ENCODE measurements around the gene CCDC12.

CCDC12 gene

GRCh38 chr3:46935168-46935858, 41.2 kb downstream of the CCDC12 start:
- DNase-seq (ENCODE audit: low read depth) = peak; percentile 72
- TF ChIP-seq CTCF (IDR thresholded peaks at IDR 0.05; ENCODE audit: low read depth, low read length) = no peak
- no peak for TF ChIP-seq MYC (IDR thresholded peaks at IDR 0.05; ENCODE audit: low read depth, low read length)
- no peak for TF ChIP-seq MAX (IDR thresholded peaks at IDR 0.05; ENCODE audit: low read depth, low read length)
- TF ChIP-seq POLR2A (IDR thresholded peaks at IDR 0.05; ENCODE audit: extremely low read depth, insufficient read length) = no peak
- no peak overlapping the region for H3K4me3 ChIP-seq (ENCODE audit: low read depth, low read length)

DNA sequence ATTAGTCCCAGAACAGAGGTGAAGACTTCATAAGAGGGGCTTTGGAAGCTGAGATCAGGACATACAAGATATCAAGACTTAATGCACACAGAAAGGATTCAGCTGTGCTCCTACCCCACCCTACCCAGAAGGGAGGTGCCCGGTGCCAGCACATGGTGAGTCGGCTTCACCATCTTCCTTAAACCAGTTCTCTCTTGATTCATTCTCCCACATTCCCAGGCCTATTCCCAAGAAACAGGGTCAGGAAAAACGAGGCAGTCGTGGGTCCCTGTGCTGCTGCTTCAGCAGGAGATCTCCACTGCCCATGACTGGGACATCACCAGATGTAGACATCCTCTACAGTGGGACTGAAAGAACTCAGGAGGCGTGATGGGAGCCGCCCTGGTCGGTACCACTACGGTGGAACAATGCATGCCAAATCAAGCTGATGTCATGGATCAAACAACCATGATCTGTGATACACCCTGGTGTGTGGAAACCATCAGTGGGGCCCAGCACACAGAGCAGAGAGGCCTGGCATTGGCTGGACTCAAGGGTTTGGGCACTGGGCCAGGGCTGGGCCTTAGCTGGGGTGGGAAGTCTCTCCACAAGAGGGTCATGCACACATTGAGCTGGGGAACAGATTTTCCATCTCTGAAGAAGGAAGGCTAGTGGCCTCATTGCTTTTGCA, 41.9 kb downstream of the CCDC12 start:
- DNase-seq (ENCODE audit: low read depth) = no peak
- H3K4me3 ChIP-seq (ENCODE audit: low read depth, low read length) = no peak overlapping the region
- TF ChIP-seq MAX (IDR thresholded peaks at IDR 0.05; ENCODE audit: low read depth, low read length) = no peak
- TF ChIP-seq CTCF (IDR thresholded peaks at IDR 0.05; ENCODE audit: low read depth, low read length) = no peak
- no peak for TF ChIP-seq POLR2A (IDR thresholded peaks at IDR 0.05; ENCODE audit: extremely low read depth, insufficient read length)
- no peak for TF ChIP-seq MYC (IDR thresholded peaks at IDR 0.05; ENCODE audit: low read depth, low read length)

DNA sequence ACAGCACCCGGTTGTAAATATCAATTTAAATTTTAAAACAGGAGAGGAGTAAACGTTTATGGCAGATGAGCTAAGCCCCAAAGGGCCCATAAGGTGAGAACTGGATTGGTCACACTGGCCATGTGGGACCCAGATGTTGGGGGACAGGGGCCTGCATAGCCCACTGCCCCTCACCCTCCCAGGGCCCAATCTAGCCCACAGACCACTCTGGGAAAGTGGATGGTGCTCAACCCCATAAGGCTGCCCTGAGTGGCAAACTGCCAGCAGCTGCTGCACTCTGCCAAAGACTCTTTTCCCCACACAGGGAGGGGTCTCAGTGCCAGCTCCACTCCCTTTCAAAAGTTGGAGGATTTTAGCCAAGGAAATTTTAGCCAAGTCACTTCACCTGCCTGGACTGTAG, 42.5 kb downstream of the CCDC12 start:
- DNase-seq (ENCODE audit: low read depth) = no peak
- no peak overlapping the region for H3K4me3 ChIP-seq (ENCODE audit: low read depth, low read length)
- TF ChIP-seq MAX (IDR thresholded peaks at IDR 0.05; ENCODE audit: low read depth, low read length) = no peak
- no peak for TF ChIP-seq POLR2A (IDR thresholded peaks at IDR 0.05; ENCODE audit: extremely low read depth, insufficient read length)
- no peak for TF ChIP-seq MYC (IDR thresholded peaks at IDR 0.05; ENCODE audit: low read depth, low read length)
- TF ChIP-seq CTCF (IDR thresholded peaks at IDR 0.05; ENCODE audit: low read depth, low read length) = no peak

GRCh38 chr3:46933261-46933660, 43.3 kb downstream of the CCDC12 start:
- no peak for DNase-seq (ENCODE audit: low read depth)
- H3K4me3 ChIP-seq (ENCODE audit: low read depth, low read length) = no peak overlapping the region
- no peak for TF ChIP-seq MYC (IDR thresholded peaks at IDR 0.05; ENCODE audit: low read depth, low read length)
- TF ChIP-seq CTCF (IDR thresholded peaks at IDR 0.05; ENCODE audit: low read depth, low read length) = no peak
- TF ChIP-seq POLR2A (IDR thresholded peaks at IDR 0.05; ENCODE audit: extremely low read depth, insufficient read length) = no peak
- TF ChIP-seq MAX (IDR thresholded peaks at IDR 0.05; ENCODE audit: low read depth, low read length) = no peak

- H3K4me3 ChIP-seq (ENCODE audit: low read depth, low read length) = no peak overlapping the region
- DNase-seq (ENCODE audit: low read depth) = no peak
- TF ChIP-seq MAX (IDR thresholded peaks at IDR 0.05; ENCODE audit: low read depth, low read length) = no peak
- no peak for TF ChIP-seq MYC (IDR thresholded peaks at IDR 0.05; ENCODE audit: low read depth, low read length)
- no peak for TF ChIP-seq CTCF (IDR thresholded peaks at IDR 0.05; ENCODE audit: low read depth, low read length)
- TF ChIP-seq POLR2A (IDR thresholded peaks at IDR 0.05; ENCODE audit: extremely low read depth, insufficient read length) = no peak
Measured at GRCh38 chr3:46932455-46933225, 43.9 kb downstream of the CCDC12 start.
